Measurements from ENCODE around the gene SPECC1L. TPM values are rescaled to one million over a fixed set of nuclear protein-coding genes. Genes with fewer than 3 reads are reported as not detected.
"Not testable (repeated sequence)": the region's sequence is repeated elsewhere in the genome, so short reads cannot be mapped to it uniquely, and the experiment has no call there.

The SPECC1L gene
- total and polyA plus RNA-seq, 2 of the 8 experiments (the other 6 are each of a cell fraction or from before 2014, with no cell fraction given): 15.7 to 61.6 TPM

GRCh38 chr22:24256736-24257135 is 13.9 kb upstream of the SPECC1L start:
- H3K79me2 ChIP-seq (ENCODE audit: control insufficient read depth in 1 of 2, insufficient read depth in 2 of 2, low read length in 2 of 2); H3K79me1 ChIP-seq (ENCODE audit: low read depth, low read length); DNase-seq (ENCODE audit: low read depth in 1 of 2, low spot score in 2 of 2); H2AK5ac ChIP-seq (ENCODE audit: low read depth, low read length); H3K27ac ChIP-seq (ENCODE audit: low read depth, low read length); FAIRE-seq; H2BK12ac ChIP-seq (ENCODE audit: low read depth, low read length); H3K23ac ChIP-seq (ENCODE audit: insufficient read length); H3K36me3 ChIP-seq (ENCODE audit: control insufficient read depth in 2 of 4, insufficient read depth in 4 of 4, low read length in 3 of 4); H3K56ac ChIP-seq (replicated peaks; ENCODE audit: insufficient read length, low read depth, low read length); H3K18ac ChIP-seq (ENCODE audit: extremely low read depth, low read length); H4K91ac ChIP-seq (replicated peaks; ENCODE audit: insufficient read length, low read length); H3K9ac ChIP-seq (replicated peaks in 1 of 4; ENCODE audit: extremely low read depth in 1 of 4, low read depth in 3 of 4, low read length in 3 of 4); H2BK120ac ChIP-seq (replicated peaks; ENCODE audit: low read depth, low read length); H3K23me2 ChIP-seq (ENCODE audit: low read depth, low read length); H4K5ac ChIP-seq (ENCODE audit: insufficient read length, low read depth, low read length); H2BK20ac ChIP-seq (ENCODE audit: low read length); H4K20me1 ChIP-seq (replicated peaks in 1 of 2; ENCODE audit: control insufficient read depth in 1 of 2, insufficient read depth in 2 of 2, low read length in 2 of 2); H3K4me2 ChIP-seq (ENCODE audit: insufficient read depth in 1 of 2, low read depth in 2 of 2, low read length in 2 of 2); H2AFZ ChIP-seq (ENCODE audit: low read length); H3K4ac ChIP-seq (replicated peaks; ENCODE audit: insufficient read length, low read depth, low read length); H3K9me3 ChIP-seq (ENCODE audit: insufficient read depth in 2 of 2, low read depth in 1 of 2, low read length in 1 of 2); H2BK5ac ChIP-seq (ENCODE audit: low read depth, low read length); H3K4me1 ChIP-seq (replicated peaks in 1 of 4; ENCODE audit: control insufficient read depth in 3 of 4, insufficient read depth in 4 of 4, low read length in 3 of 4); H3K4me3 ChIP-seq (ENCODE audit: extremely low read depth in 1 of 4, insufficient read depth in 2 of 4, low read depth in 3 of 4, low read length in 4 of 4); H4K8ac ChIP-seq (ENCODE audit: extremely low read depth, insufficient read depth, low read length); POLR2A ChIA-PET (ENCODE audit: partially characterized antibody); H2BK15ac ChIP-seq (ENCODE audit: low read length); H3K27me3 ChIP-seq (replicated peaks in 1 of 4; ENCODE audit: control insufficient read depth in 3 of 4, extremely low read depth in 1 of 4, insufficient read depth in 3 of 4, low read length in 3 of 4); H3K14ac ChIP-seq (ENCODE audit: insufficient read length): not testable (repeated sequence)
- CTCF ChIA-PET (ENCODE audit: partially characterized antibody): interaction anchor here (0.7 kb wide), 1 partner anchor 67 kb away, joined by 3 read pairs; no protein-coding TSS in a partner anchor
- WGBS, 2 experiments (ENCODE audit: extremely low coverage in 1 of 2, insufficient coverage in 1 of 2, insufficient read length in 1 of 2, insufficient replicate concordance in 2 of 2, low coverage in 1 of 2, low lambda C conversion rate in 2 of 2, missing lambda C conversion rate in 1 of 2): 89% methylated on average over 5 of the region's 7 CpGs; no CpG with 5 or more reads in 1 of the 2 experiments
